HEK293 (cell line): Measurements from ENCODE around the gene TRIM69.

Source experiments
- CTCF ChIA-PET: fragments of 350-600 bp; formaldehyde crosslinking; extraction: SDS; loops from one replicate; lab custom pipeline; 2021; ENCODE audit warnings: antibody characterized with exemption; lab: Yijun Ruan, JAX
- POLR2A ChIA-PET: fragments of 300-600 bp; formaldehyde crosslinking; extraction: SDS; loops from one replicate; lab custom pipeline; 2020; ENCODE audit warnings: antibody characterized with exemption, inconsistent platforms; lab: Yijun Ruan, JAX
- H3K27ac ChIP-seq: fragments of 200-500 bp; sonication (Bioruptor generic); 2 replicates; pipeline ENCODE4 v1.5.1; 2014; ENCODE audit warnings: low read depth, low read length, control low read depth, inconsistent platforms; ENCODE audit errors: extremely low read depth
- H3K36me3 ChIP-seq, 2 experiments: fragments of 200-500 bp in 1 of 2; sonication (Bioruptor generic) in 1 of 2; 1 replicate in 1 of 2; 2 replicates in 1 of 2; pipeline ENCODE4 v1.5.1; 2014 to 2017; ENCODE audit warnings: inconsistent platforms in 2 of 2, low read length in 2 of 2; ENCODE audit not compliant: control insufficient read depth in 2 of 2, insufficient read depth in 1 of 2
- H3K4me1 ChIP-seq: fragments of 200-500 bp; sonication (Bioruptor generic); 2 replicates; pipeline ENCODE4 v1.5.1; 2014; ENCODE audit warnings: mild to moderate bottlenecking, low read length, inconsistent platforms; ENCODE audit not compliant: control insufficient read depth, insufficient read depth
- H3K4me3 ChIP-seq: 2 replicates; pipeline ENCODE4 v1.5.1; 2011; ENCODE audit warnings: low read depth, mild to moderate bottlenecking, control low read depth, low read length, moderate library complexity
- H3K9me3 ChIP-seq: fragments of 200-500 bp; sonication (Bioruptor generic); 2 replicates; pipeline ENCODE4 v1.5.1; 2014; ENCODE audit warnings: low read depth, low read length, inconsistent platforms; ENCODE audit not compliant: control insufficient read depth, insufficient read depth
- HOXA7 ChIP-seq: sonication (generic); formaldehyde crosslinking; IDR thresholded peaks from 2 replicates; pipeline ENCODE4 v1.8.1; 2022; ENCODE audit warnings: missing genetic modification reagents, borderline replicate concordance
- KLF8 ChIP-seq: fragments of 450-650 bp; formaldehyde crosslinking; IDR thresholded peaks from 2 replicates; pipeline ENCODE4 v1.5.1; 2016; ENCODE audit warnings: missing biosample characterization, missing genetic modification characterization
- PRDM1 ChIP-seq: fragments of 450-650 bp; formaldehyde crosslinking; IDR thresholded peaks from 2 replicates; pipeline ENCODE4; 2016; ENCODE audit warnings: missing biosample characterization, missing genetic modification characterization
- SP2 ChIP-seq: fragments of 450-650 bp; formaldehyde crosslinking; IDR thresholded peaks from 2 replicates; pipeline ENCODE4 v1.5.1; 2016; ENCODE audit warnings: missing biosample characterization, missing genetic modification characterization
- ZBTB17 ChIP-seq: fragments of 450-650 bp; formaldehyde crosslinking; IDR thresholded peaks from 2 replicates; pipeline ENCODE4 v1.5.1; 2016; ENCODE audit warnings: missing biosample characterization, missing genetic modification characterization
- ZIC2 ChIP-seq: fragments of 450-650 bp; formaldehyde crosslinking; IDR thresholded peaks from 2 replicates; pipeline ENCODE4 v1.5.1; 2016; ENCODE audit warnings: missing biosample characterization, missing genetic modification characterization
- ZNF146 ChIP-seq: fragments of 450-650 bp; formaldehyde crosslinking; IDR thresholded peaks from 2 replicates; pipeline ENCODE4 v1.5.1; 2016; ENCODE audit warnings: missing biosample characterization, missing genetic modification characterization
- ZNF223 ChIP-seq: fragments of 450-650 bp; formaldehyde crosslinking; IDR thresholded peaks from 2 replicates; pipeline ENCODE4 v1.5.1; 2016; ENCODE audit warnings: missing biosample characterization, missing genetic modification characterization
- ZNF335 ChIP-seq: fragments of 450-650 bp; formaldehyde crosslinking; conservative IDR thresholded peaks from 2 replicates; pipeline ENCODE4 v1.5.1; 2016; ENCODE audit warnings: missing biosample characterization, missing genetic modification characterization
- ZNF366 ChIP-seq: fragments of 450-650 bp; formaldehyde crosslinking; conservative IDR thresholded peaks from 2 replicates; pipeline ENCODE4 v1.5.1; 2016; ENCODE audit warnings: missing biosample characterization, missing genetic modification characterization
- ZNF416 ChIP-seq: fragments of 450-650 bp; formaldehyde crosslinking; IDR thresholded peaks from 2 replicates; pipeline ENCODE4 v1.5.1; 2016; ENCODE audit warnings: missing biosample characterization, missing genetic modification characterization
- ZNF501 ChIP-seq: fragments of 450-650 bp; formaldehyde crosslinking; IDR thresholded peaks from 2 replicates; pipeline ENCODE4 v1.5.1; 2016; ENCODE audit warnings: missing biosample characterization, missing genetic modification characterization
- ZNF513 ChIP-seq: fragments of 450-650 bp; IDR thresholded peaks from 2 replicates; pipeline ENCODE4 v1.5.1; 2018; ENCODE audit warnings: missing biosample characterization, missing genetic modification characterization
- ZNF549 ChIP-seq: fragments of 450-650 bp; IDR thresholded peaks from 2 replicates; pipeline ENCODE4 v1.5.1; 2018; ENCODE audit warnings: missing biosample characterization, missing genetic modification characterization, mild to moderate bottlenecking, inconsistent platforms, moderate library complexity
- ZNF623 ChIP-seq: fragments of 450-650 bp; formaldehyde crosslinking; IDR thresholded peaks from 2 replicates; pipeline ENCODE4 v1.5.1; 2016; ENCODE audit warnings: missing biosample characterization, missing genetic modification characterization
- ZNF76 ChIP-seq: fragments of 450-650 bp; formaldehyde crosslinking; IDR thresholded peaks from 2 replicates; pipeline ENCODE4; 2016; ENCODE audit warnings: low read depth, missing biosample characterization, missing genetic modification characterization, borderline replicate concordance
- TF ChIP-seq, protein P1 (sequence below): fragments of 450-650 bp; formaldehyde crosslinking; conservative IDR thresholded peaks from 2 replicates; pipeline ENCODE4 v1.5.1; 2016; ENCODE audit warnings: low read depth, missing biosample characterization, missing genetic modification characterization

TRIM69 gene

DNA sequence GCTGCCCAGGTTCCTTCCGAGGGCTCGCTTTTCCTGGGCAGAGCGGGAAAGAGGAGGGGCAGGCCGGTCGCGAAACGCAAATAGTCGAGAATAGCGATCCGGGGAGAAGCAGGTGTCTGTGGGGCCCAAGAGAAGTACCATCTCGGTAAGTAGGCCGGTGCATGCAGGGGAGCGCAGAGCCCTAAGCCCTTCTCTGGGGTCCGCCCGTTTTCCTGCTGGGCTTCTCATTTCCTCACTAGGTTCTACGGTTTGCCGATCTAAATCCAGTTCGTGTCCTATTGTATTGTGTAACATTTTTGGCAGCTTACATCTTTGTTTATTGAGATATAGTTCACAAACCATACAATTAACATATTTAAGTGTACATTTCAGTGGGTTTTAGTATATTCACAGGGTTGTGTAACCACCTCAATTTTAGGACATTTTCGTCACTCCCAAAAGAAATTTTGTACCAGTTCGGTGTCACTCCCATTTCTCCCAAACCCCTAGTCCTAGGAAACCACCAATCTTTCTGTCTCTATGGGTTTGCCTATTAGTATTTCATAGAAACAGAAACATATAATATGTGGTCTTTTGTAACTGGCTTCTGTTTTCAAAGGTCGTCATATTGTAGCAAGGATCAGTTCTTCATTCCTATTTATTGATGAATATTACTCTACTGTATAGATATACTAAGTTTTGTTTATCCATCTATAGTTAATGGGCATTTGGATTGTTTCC, 6.8 kb upstream of the TRIM69 start (continued):
- no peak for TF ChIP-seq SP2 (tag by site-specific recombination)
- TF ChIP-seq ZNF366, result no peak
- no peak for TF ChIP-seq ZNF146 (tag by site-specific recombination)
- no peak for TF ChIP-seq ZNF416 (tag by site-specific recombination)
- 0 out of 2 replicates have a peak, but pooled peaks have one; percentile 42 for TF ChIP-seq ZNF76
- TF ChIP-seq HOXA7, result no peak
- TF ChIP-seq, protein P1, sequence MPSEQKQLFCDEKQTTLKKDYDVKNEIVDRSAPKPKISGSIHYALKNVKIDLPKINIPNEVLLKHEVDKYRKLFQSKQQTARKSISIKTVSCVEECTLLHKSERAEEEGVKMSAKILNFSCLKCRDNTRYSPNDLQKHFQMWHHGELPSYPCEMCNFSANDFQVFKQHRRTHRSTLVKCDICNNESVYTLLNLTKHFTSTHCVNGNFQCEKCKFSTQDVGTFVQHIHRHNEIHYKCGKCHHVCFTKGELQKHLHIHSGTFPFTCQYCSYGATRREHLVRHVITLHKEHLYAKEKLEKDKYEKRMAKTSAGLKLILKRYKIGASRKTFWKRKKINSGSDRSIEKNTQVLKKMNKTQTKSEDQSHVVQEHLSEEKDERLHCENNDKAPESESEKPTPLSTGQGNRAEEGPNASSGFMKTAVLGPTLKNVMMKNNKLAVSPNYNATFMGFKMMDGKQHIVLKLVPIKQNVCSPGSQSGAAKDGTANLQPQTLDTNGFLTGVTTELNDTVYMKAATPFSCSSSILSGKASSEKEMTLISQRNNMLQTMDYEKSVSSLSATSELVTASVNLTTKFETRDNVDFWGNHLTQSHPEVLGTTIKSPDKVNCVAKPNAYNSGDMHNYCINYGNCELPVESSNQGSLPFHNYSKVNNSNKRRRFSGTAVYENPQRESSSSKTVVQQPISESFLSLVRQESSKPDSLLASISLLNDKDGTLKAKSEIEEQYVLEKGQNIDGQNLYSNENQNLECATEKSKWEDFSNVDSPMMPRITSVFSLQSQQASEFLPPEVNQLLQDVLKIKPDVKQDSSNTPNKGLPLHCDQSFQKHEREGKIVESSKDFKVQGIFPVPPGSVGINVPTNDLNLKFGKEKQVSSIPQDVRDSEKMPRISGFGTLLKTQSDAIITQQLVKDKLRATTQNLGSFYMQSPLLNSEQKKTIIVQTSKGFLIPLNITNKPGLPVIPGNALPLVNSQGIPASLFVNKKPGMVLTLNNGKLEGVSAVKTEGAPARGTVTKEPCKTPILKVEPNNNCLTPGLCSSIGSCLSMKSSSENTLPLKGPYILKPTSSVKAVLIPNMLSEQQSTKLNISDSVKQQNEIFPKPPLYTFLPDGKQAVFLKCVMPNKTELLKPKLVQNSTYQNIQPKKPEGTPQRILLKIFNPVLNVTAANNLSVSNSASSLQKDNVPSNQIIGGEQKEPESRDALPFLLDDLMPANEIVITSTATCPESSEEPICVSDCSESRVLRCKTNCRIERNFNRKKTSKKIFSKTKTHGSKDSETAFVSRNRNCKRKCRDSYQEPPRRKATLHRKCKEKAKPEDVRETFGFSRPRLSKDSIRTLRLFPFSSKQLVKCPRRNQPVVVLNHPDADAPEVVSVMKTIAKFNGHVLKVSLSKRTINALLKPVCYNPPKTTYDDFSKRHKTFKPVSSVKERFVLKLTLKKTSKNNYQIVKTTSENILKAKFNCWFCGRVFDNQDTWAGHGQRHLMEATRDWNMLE, result no peak
- TF ChIP-seq ZNF623 (tag by site-specific recombination), result no peak
- peak; percentile 67 for TF ChIP-seq ZNF335 (tag by site-specific recombination)
- no peak for TF ChIP-seq KLF8 (tag by site-specific recombination)
- TF ChIP-seq ZBTB17 (tag by site-specific recombination), result peak; percentile 95
- no peak for TF ChIP-seq ZNF549 (tag by site-specific recombination)
- TF ChIP-seq, all 188 proteins: peak for 11

DNA sequence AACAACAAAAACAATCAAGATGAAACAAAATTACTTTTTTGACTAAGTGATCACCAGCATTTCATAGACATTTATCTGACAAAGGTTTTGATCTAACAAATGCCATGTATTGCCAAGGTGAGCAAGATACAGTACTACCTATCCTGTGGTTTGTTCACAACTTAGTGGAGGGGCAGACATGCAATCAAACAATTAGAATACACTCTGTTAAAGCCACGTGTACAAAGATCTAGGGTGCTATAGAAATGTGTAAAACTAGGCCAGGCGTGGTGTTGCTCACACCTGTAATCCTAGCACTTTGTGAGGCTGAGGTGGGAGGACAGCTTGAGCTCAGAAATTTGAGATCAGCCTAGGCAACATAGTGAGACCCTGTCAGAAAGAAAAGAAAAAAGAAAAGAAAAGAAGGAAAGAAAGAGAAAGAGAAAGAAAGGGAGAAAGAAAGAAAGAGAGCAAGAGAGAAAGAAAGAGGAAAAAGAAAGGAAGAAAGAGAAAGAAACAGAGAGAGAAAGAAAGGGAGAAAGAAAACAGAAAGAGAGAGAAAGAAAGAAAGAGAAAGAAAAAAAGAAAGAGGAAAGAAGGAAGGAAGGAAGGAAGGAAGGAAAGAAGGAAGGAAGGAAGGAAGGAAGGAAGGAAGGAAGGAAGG, 1.4 kb upstream of the TRIM69 start:
- H3K9me3 ChIP-seq, result no peaks in the 10 kb centered on the region
- H3K4me3 ChIP-seq, result no peak overlapping the region
- H3K36me3 ChIP-seq, result peaks cover 0 to 13% of the 10 kb centered on the region in 2 experiments; a peak in 1 of 3 replicates
- H3K27ac ChIP-seq, result no peak overlapping the region
- ChIA-PET POLR2A (interaction anchor here (2.1 kb wide), 1 partner anchor 23 kb away, joined by 16 read pairs; the partner anchor contains the start of genes B2M and PATL2), CTCF (interaction anchor here (0.6 to 5.3 kb wide), 7 partner anchors 21 to 157 kb away, joined by 3 to 64 read pairs (median 4); partner anchors contain the start of genes B2M, PATL2 and SPG11)
- no peaks in the 10 kb centered on the region for H3K4me1 ChIP-seq
- no peak for TF ChIP-seq ZIC2 (tag by site-specific recombination)
- peak; percentile 88 for TF ChIP-seq ZNF366
- no peak for TF ChIP-seq ZNF513 (tag by site-specific recombination)
- TF ChIP-seq PRDM1 (tag by site-specific recombination), result peak; percentile 97
- TF ChIP-seq ZNF501 (tag by site-specific recombination), result no peak
- TF ChIP-seq ZNF223 (tag by site-specific recombination), result no peak
